GM21423 (cell line): ENCODE data around the gene SNCAIP.

Experiments
- ATAC-seq: cut with Tn5 transposase; IDR thresholded peaks from one replicate; pipeline ENCODE4 v1.9.1; 2021; ENCODE audit warnings: mild to moderate bottlenecking, moderate library complexity; ENCODE audit not compliant: unreplicated experiment

Gene SNCAIP

DNA sequence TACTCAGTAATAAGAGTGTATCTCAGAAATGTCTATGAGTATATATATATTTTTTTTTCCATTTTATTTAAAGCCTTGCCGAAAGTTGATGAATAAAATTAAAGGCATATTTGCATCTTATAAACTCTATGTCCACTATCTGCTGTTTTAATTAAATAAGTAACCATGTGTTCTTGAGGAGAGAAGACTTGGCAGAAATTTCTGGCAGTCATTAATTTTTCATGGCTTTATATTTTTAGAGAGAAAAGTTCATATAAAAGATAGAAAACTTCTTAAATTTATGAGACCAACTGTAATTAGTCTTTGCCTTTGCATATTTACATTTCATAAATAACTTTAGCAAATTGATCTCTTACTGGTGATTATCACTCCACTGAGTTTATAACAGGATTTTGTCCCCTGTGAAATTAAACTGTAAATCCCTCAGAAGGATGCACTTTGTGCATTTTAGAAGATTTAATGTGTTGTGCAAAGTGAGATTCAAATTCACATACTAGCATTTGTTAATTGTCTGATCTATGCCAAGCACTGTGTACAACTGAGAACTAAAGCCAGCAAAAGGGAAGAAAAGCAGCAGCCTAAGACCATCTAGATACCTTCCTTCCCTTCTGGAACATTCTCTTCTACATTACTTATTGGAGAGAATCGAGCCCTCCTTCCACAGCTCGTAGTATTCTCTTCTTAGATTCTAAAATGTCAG lies 108.7 kb downstream of the SNCAIP start:
- no peak for ATAC-seq

DNA sequence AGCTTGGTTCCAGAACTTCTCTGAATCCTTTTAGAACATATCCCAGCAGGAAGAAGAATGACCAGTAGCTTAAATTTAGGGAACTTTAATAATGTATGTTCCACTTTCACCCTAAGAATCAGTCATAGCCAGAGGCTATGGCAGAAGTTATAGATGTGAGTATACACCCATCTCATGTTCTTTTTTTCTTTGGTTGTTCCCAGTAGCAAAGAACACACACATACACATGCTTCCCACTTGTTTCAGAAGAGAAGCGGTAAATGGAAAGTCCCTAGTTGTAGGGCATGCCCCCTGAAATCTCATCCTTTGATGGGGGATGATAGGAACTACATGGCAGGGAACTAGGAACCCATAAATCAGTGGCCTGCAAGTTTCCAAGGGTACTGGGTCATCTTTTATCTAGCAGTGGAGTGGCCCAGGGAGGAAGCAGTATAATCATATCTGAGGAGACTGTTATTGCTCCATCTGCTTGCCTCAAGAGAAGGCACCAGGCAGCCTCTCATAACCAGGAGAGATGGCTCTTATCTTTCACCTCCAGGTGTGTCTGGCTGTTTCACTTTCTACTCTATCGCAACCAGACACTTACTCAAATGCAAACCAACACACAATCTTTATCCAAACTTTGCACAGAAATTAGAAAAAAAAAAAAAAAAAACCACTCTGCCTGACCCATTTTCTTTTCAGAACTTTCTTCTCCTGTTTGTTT lies 109.5 kb downstream of the SNCAIP start:
- ATAC-seq = peak; percentile 79

DNA sequence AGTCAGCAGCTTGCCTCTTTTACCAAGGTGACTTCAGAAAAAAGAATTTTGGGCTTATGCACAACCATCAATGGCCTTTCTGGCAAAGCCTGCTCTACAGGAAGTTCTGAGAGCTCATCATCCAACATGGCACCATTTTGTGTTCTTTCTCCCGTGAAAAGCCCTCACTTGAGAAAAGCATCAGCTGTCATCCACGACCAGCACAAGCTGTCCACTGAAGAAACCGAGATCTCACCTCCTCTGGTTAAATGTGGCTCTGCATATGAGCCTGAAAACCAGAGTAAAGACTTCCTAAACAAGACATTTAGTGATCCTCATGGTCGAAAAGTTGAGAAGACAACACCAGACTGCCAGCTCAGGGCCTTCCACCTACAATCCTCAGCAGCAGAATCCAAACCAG lies 111.2 kb downstream of the SNCAIP start:
- ATAC-seq = no peak

DNA sequence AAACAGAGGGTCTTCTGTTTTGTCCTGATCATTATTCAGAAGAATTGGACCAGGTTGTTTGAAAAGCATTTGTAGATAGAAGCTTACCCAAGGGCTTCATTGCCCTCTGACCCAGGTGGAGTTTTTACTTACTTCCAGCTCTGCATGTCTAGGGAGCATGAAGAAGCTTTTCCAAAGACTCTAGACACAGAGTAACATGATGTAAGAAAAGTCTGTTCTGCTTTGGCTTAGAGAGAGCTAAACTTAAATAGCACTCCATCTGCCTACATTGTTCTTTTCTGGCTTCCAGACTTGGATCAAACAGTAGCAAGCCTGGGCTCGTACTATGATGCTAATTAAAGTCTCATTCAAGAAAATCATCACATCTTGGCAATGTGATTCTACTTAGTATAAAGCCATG lies 112.1 kb downstream of the SNCAIP start:
- ATAC-seq = no peak

DNA sequence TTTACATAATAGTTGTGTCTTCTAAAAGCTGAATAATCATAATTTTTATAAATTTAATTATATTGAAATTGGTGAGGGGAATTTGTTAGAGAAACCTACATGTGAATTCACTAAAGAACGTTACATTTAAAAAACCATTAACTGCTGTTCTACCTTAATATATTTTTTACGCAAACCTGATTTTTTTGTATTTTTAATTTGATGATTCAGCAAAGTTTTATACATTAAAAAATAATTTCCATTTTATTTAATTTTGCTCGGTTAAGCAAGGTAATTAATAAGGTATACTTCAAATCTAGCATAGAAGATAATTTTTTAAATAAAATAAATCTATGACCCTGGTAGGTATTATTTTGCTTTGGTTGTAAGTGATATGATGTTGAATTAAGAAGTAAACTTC lies 114.3 kb downstream of the SNCAIP start:
- no peak for ATAC-seq

DNA sequence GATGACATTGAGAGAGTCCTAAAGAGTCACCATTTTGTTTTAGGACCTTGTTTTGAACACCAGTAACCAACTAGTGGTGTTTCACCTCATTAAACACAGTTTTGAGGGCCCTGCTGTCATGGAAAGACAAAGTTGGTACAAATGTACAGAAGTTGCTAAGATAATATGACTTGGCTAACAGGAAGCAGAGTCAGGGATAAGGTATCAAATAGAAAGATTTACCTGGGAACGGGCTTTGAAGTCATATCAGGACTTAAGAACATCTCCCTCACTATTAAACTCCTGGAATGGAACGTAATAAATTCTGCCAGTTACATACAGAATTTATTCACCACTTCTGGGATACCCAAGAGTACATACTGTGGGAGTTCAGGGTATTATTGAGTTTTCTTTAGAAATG lies 115.6 kb downstream of the SNCAIP start:
- ATAC-seq = no peak

DNA sequence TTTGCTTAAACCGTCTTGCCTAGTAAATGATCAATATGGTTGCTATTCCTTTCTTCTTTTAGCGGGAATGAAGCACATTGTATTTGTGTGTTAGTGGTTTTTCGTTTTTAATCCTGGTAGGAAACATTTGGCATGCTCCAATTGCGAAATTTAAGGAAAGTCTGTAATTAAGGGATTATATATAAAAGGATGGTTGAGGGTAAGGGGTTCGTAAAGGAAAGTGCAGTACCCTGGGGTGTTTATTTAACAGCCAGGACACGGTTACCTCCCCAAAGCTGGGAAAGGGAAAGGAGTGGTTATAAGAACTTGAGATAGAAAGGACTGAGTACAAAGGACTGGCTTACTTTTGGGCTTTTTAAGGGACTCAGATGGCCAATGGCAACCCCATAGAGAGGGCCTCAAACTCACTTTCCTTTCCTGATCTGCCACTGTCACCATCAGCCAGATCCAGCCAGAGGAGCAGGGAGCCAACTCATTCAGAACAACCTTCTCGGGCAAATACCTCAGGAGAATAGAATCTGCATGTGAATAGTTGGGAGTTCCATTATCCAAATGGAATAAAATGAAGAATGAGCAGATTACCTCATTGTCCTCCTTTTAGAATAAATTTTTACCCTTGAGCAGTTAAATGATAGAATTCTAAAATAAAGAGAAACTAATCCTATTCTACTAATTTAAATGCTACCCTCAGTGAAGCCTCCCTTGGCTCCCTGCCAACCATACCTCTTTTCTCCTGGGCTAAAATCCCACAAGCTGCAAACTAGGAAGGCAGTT lies 117.7 kb downstream of the SNCAIP start:
- ATAC-seq = no peak

DNA sequence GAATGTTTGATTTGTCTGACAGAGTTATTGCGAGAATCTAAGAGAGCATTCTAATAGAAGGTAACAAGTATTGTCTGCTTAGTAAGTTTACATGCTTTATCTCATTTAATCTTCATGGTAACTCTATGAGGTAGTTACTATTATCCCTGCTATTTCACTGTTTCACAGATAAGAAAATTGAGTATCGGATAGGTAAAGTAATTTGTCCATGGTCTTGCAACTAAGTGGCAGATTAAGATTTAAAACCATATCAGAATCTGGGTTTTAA lies 118.2 kb downstream of the SNCAIP start:
- ATAC-seq = no peak

DNA sequence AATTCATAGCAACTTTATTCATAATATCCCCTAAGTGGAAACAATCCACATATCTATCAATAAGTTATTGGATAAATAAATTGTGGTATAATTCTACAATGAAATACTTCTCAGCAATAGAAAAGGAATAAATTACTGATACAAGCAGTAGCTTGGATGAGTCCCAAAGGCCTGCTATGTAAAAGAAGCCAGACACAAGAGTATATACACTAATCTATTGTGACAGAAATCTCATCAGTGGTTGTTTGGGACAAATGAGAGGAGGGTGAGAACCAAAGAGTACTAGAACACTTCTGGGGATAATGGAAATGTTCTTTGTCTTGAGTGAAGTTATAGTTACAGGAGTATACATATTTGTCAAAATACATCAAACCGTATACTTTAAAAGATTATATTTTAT lies 119.3 kb downstream of the SNCAIP start:
- ATAC-seq = no peak

DNA sequence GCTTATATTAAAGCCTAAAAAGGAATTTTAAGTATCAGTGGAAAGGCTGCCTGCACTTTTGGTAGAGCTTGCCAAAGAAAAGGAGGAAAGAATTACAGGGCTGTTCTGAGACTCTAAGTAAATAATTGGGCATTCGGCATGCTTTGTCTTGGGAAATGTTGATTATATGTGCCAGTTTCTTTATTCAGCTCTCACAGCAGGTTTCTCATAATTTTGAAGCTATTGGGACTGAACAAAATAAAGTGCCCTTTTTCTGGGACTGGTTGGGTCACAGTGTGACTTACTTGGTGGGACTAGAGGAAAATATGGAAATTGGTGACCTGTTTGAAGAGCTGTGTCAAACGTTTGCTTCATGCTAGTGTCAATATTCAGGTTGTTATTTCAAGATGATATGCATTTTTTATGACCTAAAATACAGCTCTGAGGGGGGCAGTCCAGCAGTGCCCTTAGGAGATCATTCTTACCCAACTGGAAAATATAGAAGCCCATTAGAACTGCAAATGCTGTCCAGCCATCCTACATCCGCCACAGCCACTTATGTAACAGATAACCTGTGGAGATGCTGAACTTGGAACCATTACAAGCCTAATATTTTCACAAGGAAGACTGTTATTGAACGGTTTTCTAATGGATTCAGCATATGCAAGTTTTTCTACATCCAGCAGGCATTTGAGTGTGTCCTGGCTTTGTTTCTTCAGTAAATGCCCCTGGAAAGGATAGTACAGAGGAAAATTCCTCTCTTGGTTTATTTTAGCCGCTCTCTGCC lies 122.4 kb downstream of the SNCAIP start:
- ATAC-seq = no peak

DNA sequence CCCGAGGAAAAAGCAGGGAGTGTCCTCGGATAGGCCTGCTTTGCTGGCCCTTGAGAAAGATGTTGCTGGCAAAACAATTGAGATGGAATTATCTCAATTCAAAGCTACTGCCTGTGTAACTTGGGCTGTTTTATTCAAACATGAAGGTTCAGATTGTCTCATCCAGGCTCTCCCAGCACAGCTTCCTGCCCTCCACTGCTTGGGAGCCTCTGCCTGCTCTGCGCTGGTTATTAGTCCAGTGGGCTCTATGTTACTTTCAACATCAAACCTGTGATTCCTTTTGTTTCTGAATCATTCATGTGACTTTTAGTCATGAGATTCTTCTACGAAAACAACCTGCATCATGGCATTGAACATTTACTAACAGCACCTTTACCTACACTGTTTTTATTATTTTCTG lies 123.2 kb downstream of the SNCAIP start:
- ATAC-seq = no peak

DNA sequence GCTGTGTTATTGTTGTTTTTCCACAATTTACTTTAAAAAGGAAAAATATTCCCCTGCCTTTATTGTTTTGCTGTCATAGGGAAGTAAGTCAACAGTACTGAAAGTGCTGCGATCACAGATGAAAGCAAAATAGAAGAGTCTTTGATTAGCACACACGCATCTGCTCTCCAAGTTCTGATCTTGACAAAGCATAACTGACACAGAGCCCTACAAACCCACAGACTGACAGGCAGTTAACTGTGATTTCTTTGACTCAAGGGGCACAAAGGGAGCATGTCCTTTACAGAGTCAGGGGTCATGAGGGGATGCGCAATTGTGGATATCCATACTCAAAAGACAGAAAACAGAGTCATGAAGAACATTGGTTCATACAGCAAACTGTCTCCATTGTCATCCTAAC lies 123.7 kb downstream of the SNCAIP start:
- no peak for ATAC-seq

DNA sequence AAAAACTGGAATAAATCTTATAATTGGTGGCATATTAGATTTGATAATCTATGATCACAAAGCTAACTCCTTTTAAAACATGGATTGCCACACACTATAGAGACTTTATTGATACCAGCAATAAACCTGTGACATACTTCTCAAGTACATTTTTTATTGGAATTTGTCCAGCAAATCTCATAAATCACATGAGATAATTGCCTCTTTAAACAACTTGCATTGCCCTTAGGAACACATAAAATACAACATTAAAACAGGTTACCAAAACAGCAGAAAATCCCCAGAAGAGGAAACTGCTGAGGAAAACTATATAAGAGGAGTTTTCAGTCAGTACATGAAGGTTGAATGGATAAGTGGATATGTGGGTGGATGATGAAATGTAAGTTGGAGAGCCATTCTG lies 124.6 kb downstream of the SNCAIP start:
- ATAC-seq = no peak

DNA sequence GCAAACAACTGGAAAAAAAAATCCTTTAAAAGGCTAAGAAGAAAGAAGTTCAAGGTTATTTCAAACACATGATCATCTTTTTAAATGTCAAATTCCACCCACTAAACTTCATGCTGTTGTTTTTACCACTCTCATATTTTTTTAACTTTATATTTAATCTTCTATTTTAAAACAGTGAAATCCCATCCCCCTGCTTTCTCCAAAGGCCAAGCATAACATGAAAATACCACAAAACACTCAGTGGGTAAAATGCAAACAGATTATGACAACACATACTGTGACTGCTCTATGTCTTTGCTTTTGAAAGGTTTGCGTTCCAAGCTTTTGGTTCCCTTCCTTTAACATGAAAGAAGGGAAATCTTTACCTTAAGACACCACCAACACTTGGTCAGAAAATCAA lies 127.6 kb downstream of the SNCAIP start:
- no peak for ATAC-seq

DNA sequence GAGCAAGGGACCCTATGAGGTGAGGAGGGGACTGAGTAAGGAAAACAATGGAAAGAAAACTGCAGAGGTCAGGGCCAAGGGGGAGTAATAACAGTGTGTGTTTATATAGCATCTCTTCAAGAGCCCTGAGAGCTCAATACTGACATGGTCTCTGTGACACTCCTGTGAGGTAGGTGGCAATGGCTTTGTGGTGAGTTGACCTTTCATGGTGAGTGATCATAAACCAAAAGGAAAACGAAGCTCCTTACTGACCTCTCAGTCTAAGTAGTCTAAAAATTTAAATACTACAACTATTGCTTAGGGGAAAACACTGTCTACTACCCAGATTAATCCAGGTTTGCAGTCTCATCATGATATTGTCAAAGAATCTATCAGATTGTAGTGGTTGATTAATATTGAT lies 130.9 kb downstream of the SNCAIP start:
- peak; percentile 62 for ATAC-seq

DNA sequence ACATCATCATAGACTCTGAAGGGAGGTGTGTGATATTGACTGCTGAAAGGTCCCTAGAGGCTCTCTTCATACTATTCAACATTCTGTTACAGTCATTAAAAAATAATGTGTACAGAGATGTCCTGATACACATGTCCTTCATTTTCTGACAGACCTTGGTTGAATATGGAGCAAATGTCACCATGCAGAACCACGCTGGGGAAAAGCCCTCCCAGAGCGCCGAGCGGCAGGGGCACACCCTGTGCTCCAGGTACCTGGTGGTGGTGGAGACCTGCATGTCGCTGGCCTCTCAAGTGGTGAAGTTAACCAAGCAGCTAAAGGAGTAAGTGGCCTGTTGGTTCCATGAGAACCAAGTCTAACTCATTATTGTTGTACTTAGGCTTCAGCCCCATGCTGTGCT lies 132.4 kb downstream of the SNCAIP start:
- ATAC-seq = no peak

DNA sequence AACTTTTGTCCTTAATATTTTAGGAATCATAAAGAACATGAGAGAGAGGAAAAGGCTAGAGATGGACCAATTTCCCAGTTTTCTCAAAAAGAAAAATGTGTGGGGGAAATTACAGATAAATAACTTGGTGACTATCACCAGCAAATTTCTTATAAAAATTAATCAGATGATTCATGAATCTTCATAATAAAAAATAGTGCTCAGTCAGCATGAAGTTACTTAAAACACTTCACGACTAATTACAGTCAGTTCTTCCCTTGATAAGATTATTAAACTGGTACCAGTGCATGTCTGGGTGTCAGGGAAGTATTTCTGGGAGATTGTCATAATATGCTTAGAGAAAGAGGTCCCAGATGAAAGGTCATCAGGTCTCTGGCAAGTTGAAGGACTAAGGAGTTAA lies 133.0 kb downstream of the SNCAIP start:
- no peak for ATAC-seq

DNA sequence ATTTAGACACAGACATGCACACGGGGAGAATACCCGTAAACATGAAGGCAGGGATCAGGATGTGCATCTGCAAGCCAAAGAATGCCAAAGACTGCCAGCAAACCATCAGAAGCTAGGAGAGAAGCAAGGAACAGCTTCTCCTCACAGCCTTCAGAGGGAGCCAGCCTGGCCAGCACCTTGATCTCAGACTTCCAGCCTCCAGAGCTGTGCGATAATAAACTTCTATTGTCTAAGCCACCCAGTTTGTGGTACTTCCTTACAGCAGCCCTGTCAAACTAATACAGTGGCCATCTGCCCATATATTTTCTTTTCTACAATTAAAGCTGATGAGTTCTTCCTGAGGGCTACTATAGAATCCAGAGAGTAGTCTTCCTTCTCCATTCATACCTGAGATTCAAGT lies 135.0 kb downstream of the SNCAIP start:
- no peak for ATAC-seq

DNA sequence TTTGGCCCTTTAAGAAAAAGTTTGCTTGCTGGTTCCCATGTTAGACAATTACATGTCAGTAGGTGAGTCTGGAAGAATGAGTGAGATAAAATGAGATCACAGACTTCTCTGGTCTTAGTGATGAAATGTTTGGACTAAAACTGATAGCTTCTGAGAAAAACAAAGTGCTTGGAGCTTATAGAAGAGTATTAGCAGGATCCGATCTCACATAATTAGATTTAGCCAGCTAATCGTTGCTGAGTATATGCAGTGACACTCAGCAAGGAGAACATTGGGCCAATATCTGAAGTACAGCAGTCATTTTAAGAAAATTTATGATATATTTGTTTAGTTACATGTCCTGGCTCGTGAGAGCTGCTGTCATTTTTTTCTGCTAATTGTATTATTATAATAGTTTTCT lies 135.8 kb downstream of the SNCAIP start:
- no peak for ATAC-seq

DNA sequence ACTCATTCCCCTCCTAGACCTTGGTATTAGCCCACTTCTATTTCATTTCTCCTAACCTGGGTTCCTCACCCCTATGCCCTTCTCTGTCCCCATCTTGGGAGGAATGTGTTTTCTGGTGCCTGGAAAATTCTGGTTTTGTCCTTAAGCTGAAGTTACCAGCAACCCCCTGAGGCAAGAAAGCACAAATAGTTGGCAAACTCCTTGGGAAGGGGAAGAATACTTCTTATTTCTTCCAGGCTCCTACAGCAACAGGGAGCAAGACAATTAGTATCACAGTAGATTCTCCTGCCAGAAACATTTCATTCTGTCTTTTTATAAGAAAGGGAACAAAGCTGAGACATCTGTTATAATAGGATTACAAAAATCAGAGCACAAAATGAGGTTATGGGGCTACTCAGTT lies 142.5 kb downstream of the SNCAIP start:
- ATAC-seq = no peak

DNA sequence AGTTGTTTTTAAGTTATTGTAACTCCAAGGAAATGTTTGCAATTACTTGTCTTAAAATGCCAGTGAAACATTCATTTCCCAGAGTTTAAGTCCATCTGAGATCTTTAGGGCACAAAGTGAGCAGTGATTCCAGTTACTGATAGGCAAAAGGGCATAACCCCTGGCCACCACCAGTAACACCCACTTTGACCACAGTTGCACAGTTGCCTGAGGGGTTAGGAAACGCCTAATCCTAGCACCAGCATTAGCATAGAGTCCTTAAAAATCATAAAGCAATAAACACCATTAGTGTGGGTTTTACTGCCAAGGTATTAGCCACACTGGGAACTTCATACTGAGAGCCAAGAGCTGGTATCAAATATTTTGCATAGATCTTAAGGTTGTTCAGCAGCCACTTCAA lies 143.9 kb downstream of the SNCAIP start:
- no peak for ATAC-seq
